ENCODE measurements around the gene GPSM1. TPM values are rescaled to one million over a fixed set of nuclear protein-coding genes. Genes with fewer than 3 reads are reported as not detected.

The GPSM1 gene
- total RNA-seq, 1 donor from 2014 or later, result 6.2 TPM

GRCh38 chr9:136395345-136396218 lies 68.2 kb downstream of the GPSM1 start:
- Histone ChIP-seq H3K27ac (no peak overlapping the region), H3K9ac (no peak overlapping the region), H3F3A (ENCODE audit: low read depth) (peaks cover 5% of the 10 kb centered on the region), H3K79me2 (ENCODE audit: low read depth) (peaks cover 24% of the 10 kb centered on the region), H3K4me2 (no peak overlapping the region), H3K4me1 (no peaks in the 10 kb centered on the region), H4K20me1 (ENCODE audit: low read depth) (peaks cover 20% of the 10 kb centered on the region), H2AFZ (replicated peaks) (no peak overlapping the region), H3K4me3 (no peak overlapping the region), H3K36me3 (no peaks in the 10 kb centered on the region), H3K9me3 (ENCODE audit: low read depth) (no peaks in the 10 kb centered on the region), H3K27me3 (no peaks in the 10 kb centered on the region)
- no peak for DNase-seq (ENCODE audit: low spot score)
- Mint-ChIP-seq H3K27ac (no peak overlapping the region), H3K4me1 (peaks cover 12% of the 10 kb centered on the region), H3K27me3 (ENCODE audit: insufficient read depth, low read depth) (no peaks in the 10 kb centered on the region), H3K9me3 (no peaks in the 10 kb centered on the region), H3K4me3 (peak overlapping the region; percentile 43), H3K36me3 (peaks cover 11% of the 10 kb centered on the region)
- TF ChIP-seq EZH2phosphoT487 (IDR thresholded peaks at IDR 0.05) (no peak), EZH2 (IDR thresholded peaks at IDR 0.05) (no peak)
- TF ChIP-seq, protein P1, sequence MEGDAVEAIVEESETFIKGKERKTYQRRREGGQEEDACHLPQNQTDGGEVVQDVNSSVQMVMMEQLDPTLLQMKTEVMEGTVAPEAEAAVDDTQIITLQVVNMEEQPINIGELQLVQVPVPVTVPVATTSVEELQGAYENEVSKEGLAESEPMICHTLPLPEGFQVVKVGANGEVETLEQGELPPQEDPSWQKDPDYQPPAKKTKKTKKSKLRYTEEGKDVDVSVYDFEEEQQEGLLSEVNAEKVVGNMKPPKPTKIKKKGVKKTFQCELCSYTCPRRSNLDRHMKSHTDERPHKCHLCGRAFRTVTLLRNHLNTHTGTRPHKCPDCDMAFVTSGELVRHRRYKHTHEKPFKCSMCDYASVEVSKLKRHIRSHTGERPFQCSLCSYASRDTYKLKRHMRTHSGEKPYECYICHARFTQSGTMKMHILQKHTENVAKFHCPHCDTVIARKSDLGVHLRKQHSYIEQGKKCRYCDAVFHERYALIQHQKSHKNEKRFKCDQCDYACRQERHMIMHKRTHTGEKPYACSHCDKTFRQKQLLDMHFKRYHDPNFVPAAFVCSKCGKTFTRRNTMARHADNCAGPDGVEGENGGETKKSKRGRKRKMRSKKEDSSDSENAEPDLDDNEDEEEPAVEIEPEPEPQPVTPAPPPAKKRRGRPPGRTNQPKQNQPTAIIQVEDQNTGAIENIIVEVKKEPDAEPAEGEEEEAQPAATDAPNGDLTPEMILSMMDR (IDR thresholded peaks at IDR 0.05), result no peak

GRCh38 chr9:136396219-136396515 lies 68.8 kb downstream of the GPSM1 start:
- Mint-ChIP-seq H3K4me3 (peak overlapping the region; percentile 43), H3K36me3 (peaks cover 11% of the 10 kb centered on the region)

DNA sequence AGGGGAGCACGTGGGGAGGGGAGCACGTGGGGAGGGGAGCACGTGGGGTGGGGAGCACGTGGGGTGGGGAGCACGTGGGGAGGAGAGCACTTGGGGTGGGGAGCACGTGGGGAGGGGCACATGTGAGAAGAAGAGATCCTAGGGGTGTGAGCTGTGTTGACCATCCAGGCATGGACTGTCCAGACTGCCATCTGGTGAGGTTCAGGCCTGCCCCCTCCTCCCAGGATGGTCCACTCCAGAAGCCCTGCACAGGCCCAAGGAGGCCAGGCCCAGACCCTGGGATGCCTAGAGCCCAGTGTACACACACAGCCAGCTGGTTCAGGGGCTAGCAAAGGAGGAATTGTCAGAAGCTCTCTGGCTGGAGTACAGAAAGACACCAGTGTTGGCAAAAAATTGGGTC lies 70.3 kb downstream of the GPSM1 start:
- DNase-seq (ENCODE audit: low spot score), result no peak

More at GRCh38 chr9:136396219-136396515, 68.8 kb downstream of the GPSM1 start:
- no peak overlapping the region for H3K4me2 ChIP-seq
- H3K9ac ChIP-seq, result no peak overlapping the region
- Mint-ChIP-seq H3K4me1 (peaks cover 12% of the 10 kb centered on the region), H3K27me3 (ENCODE audit: insufficient read depth, low read depth) (peaks cover 1% of the 10 kb centered on the region), H3K9me3 (no peaks in the 10 kb centered on the region), H3K27ac (no peak overlapping the region)
- DNase-seq (ENCODE audit: low spot score), result no peak
- H3K4me1 ChIP-seq, result no peaks in the 10 kb centered on the region
- no peaks in the 10 kb centered on the region for H3K36me3 ChIP-seq
- H3K79me2 ChIP-seq (ENCODE audit: low read depth), result peaks cover 24% of the 10 kb centered on the region
- H3K27me3 ChIP-seq, result no peaks in the 10 kb centered on the region
- H3K4me3 ChIP-seq, result no peak overlapping the region
- TF ChIP-seq, protein P1 (IDR thresholded peaks at IDR 0.05), result no peak
- no peak for TF ChIP-seq EZH2 (IDR thresholded peaks at IDR 0.05)
- no peak for TF ChIP-seq EZH2phosphoT487 (IDR thresholded peaks at IDR 0.05)
- peaks cover 20% of the 10 kb centered on the region for H4K20me1 ChIP-seq (ENCODE audit: low read depth)
- H3K9me3 ChIP-seq (ENCODE audit: low read depth), result no peaks in the 10 kb centered on the region
- no peak overlapping the region for H2AFZ ChIP-seq (replicated peaks)
- no peak overlapping the region for H3K27ac ChIP-seq
- H3F3A ChIP-seq (ENCODE audit: low read depth), result peaks cover 9% of the 10 kb centered on the region

More for the DNA sequence above, 70.3 kb downstream of the GPSM1 start:
- Histone ChIP-seq H3K79me2 (ENCODE audit: low read depth) (peaks cover 24% of the 10 kb centered on the region), H3K9ac (no peak overlapping the region), H3K4me3 (no peak overlapping the region), H3K4me1 (no peaks in the 10 kb centered on the region), H4K20me1 (ENCODE audit: low read depth) (peaks cover 20% of the 10 kb centered on the region), H3K27me3 (no peaks in the 10 kb centered on the region), H3F3A (ENCODE audit: low read depth) (peaks cover 18% of the 10 kb centered on the region), H3K36me3 (no peaks in the 10 kb centered on the region), H3K4me2 (no peak overlapping the region), H2AFZ (replicated peaks) (no peak overlapping the region), H3K9me3 (ENCODE audit: low read depth) (no peaks in the 10 kb centered on the region), H3K27ac (no peak overlapping the region)
- no peak overlapping the region for H3K4me3 Mint-ChIP-seq
- H3K27me3 Mint-ChIP-seq (ENCODE audit: insufficient read depth, low read depth), result peaks cover 4% of the 10 kb centered on the region
- H3K36me3 Mint-ChIP-seq, result peaks cover 14% of the 10 kb centered on the region
- no peaks in the 10 kb centered on the region for H3K9me3 Mint-ChIP-seq
- H3K27ac Mint-ChIP-seq, result no peak overlapping the region
- TF ChIP-seq EZH2 (IDR thresholded peaks at IDR 0.05) (no peak), EZH2phosphoT487 (IDR thresholded peaks at IDR 0.05) (no peak)
- TF ChIP-seq, protein P1 (IDR thresholded peaks at IDR 0.05), result no peak
- peaks cover 14% of the 10 kb centered on the region for H3K4me1 Mint-ChIP-seq
